Iris pigment epithelial cell (primary cell): Measurements from ENCODE around the gene MCRIP1.

ENCODE experiments used
- DNase-seq: peaks from one replicate; pipeline ENCODE4 v3.0.0-alpha.2; 2011; ENCODE audit warnings: low read depth

MCRIP1 gene

DNA sequence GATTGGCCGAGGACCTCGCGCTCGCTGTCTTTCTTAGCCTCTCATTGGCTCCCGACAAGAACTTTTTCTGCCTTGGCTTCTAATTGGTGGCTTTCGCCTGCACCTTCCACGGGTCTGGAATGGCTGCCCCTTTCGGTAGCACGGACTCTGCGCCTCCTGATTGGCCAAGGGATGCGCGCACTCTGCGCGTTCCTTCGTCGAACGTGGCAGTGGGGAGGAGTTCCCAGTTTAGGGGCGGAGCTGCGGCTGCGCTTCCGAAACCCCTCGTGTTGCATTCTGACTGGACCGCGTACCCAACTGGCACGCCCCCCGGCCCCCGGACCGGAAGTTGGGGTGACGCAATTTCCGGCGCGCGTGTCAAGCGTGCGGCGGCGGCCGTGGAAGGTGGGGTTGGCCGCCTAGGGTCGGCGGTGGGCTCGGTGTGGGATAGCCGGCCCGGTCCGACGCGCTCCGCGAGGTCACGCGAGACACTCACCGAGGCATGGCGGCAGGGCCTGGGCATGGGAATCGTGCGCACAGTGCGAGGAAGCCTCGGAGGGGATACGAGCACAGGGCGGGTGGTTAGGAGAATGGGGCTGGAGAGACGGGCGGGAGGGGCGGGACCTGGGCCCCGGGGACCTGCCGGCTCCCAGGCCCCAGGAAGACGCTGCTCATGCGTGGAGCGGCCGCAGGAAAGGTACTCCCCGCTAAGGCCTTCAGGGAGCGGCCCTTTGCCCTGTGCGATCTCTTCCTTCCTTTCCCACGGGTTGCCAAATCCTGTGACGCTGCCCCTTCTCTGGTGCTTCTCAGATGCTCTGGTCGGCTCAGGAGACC is 27.9 kb upstream of the MCRIP1 start:
- DNase-seq = peak; percentile 100

GRCh38 chr17:81859906-81860755 is 27.0 kb upstream of the MCRIP1 start, which contains the start of gene P4HB:
TSS of gene P4HB (minus strand) at chr17:81860535. CDS start at chr17:81860471, 64 bp downstream.
- peak; percentile 17 for DNase-seq

GRCh38 chr17:81858967-81859905 is 26.1 kb upstream of the MCRIP1 start:
- DNase-seq = peak; percentile 39

DNA sequence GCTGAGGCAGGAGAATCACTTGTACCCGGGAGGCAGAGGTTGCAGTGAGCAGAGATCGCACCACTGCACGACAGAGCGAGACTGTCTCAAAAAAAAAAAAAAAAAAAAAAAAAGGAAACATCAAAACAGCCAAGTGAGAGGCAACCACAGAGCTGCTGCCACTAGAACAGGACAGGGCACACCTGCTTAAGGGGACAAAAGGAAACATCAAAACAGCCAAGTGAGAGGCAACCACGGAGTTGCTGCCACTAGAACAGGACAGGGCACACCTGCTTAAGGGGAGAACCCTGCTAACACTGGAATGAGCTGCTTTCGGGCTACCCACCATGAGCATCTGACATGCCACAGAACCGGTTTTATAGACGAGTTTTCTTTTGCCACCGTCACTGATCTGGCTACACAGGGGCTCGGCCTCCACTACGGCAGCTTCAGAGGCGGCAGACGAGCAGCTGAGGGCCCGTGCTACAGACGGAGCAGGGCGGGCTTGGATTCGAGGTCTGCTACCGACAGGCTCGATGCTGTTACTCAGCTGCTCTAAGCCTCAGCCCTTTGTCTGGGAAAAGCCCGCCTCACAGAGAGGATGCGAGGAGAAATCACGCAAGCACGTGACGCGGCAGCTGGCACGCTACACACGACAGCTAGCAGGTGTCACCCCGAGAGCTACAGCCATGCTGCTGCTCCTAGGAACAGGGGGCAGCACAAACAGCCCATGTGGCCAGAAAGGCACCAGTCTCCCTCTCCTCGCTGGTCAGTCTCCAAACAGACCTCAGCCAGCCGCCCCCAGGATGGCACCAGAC is 25.3 kb upstream of the MCRIP1 start:
- DNase-seq = no peak

GRCh38 chr17:81854974-81855774 is 22.1 kb upstream of the MCRIP1 start:
- DNase-seq = no peak

DNA sequence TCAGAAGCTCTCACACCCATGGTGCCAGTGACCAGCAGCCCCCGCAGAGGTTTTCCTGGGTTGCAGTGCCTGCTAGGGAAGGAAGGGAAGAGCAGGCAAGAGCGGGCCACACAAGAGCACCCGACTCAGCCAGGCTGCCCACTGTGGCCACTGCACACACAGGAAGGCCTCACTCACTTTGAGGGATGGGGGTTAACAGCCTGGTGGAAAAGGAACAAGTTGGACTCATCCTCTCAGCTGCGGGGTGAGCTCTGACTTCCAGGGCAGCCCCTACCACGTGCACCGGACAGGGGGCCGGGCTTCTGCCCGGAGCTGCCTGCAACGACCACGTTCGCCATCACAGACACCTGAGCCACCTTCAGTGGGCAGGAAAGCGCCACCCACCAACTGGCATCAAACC is 19.1 kb upstream of the MCRIP1 start:
- DNase-seq = no peak

GRCh38 chr17:81851423-81851822 is 18.3 kb upstream of the MCRIP1 start:
- no peak for DNase-seq

DNA sequence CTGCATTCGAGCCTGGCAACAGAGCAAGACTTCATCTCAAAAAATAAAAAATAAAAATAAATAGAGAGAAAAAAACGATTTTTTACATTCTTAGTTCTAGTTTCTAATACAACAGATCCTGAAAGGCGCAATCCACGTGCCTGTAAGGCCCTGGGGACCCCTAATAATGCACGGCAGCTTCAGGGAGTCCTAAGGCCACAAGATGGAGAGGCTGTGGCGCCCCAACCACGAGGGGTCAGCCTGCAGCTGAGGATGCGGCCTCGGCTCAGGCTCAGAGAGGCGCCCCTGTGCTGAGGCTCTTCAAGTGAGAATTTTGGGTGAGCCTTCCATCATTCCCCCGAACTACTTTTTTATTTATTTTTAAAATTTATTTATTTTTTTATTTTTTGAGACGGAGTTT is 16.4 kb upstream of the MCRIP1 start:
- DNase-seq = no peak

- peak; percentile 30 for DNase-seq
Measured at GRCh38 chr17:81846743-81847689, 13.9 kb upstream of the MCRIP1 start.

GRCh38 chr17:81845881-81846742 is 13.0 kb upstream of the MCRIP1 start:
- no peak for DNase-seq

DNA sequence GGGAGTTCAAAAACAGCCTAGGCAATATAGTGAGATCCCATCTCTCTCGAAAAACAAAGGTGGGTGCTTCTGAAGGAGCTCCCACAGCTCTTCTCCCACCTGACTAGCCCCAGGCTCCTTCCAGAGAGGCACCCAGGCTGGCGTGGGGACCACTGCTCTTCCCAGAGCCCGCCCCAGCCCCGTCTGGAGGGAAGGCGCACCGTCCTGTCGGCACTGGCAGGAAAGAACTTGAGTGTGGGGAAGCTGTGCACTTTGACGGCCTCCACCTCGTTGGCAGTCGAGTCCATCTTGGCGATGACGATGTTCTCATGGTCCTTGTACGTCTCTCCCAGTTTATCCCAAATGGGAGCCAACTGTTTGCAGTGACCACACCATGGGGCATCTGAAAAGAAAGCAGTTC is 12.3 kb upstream of the MCRIP1 start:
- DNase-seq = no peak

DNA sequence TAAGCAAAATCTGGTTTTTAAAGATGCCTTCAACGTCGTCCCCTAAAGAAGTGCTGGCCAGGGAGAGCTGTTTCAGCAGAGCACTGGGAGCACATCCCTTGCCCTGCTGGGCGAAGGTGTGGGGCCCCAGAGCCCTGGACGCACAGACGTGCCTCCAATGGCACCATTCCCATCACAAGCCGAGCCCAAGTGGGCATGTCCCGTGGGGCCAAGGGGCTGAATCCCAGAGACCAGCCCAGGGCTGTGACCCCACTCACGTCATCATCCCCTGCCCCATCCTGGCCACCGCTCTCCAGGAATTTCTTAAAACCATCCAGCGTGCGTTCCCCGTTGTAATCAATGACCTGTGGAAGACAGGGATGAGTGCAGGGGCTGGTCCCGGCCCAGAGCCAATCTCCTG is 11.8 kb upstream of the MCRIP1 start:
- DNase-seq = no peak

- no peak for DNase-seq
Measured at GRCh38 chr17:81844327-81844851, 11.3 kb upstream of the MCRIP1 start.

GRCh38 chr17:81843713-81844326 is 10.7 kb upstream of the MCRIP1 start:
- DNase-seq = no peak

DNA sequence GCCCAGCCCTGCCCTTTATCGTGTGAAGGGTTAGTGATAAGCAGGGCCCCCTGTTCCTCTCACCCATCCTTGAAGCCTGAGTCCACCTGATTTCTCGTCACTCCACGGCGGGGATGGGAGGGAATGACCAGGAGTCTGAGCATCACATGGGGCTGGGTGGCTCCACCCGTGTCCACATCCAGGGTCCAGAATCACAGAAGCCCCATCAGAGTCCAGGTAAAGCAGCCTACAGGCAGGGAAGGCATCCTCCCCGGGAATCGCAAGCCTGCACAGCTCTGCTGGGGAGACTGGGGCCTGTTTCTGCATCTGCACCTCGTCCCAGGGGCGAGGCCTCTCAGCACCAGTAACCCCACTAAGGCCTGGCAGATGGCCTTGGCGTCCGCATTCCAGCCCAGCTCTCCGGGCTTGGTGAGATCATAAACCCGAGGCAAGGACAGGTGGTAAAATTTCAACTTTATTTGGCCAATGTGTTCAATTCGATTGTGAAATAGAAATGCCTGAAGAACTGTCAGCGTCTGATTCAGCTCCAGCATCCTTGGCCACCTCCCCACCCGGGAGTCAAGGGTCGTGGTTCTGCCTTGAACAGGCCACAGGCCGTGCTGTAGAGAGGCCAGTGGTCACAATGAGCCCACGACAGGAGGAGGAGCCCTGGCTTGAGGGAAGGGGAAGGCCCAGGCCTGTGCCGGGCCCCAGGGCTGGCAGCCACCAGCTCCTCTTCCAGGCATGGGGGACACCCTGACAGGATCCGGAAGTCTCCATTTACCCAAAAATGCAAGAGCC is 9.8 kb upstream of the MCRIP1 start:
- DNase-seq = peak; percentile 68

GRCh38 chr17:81842378-81842724 is 9.3 kb upstream of the MCRIP1 start:
- DNase-seq = no peak

GRCh38 chr17:81841866-81842265 is 8.8 kb upstream of the MCRIP1 start:
- DNase-seq = no peak
